GM18951 (cell line): ENCODE data around the gene C5orf58.

Experiments
- POLR2A ChIP-seq: IDR thresholded peaks from 4 replicates; pipeline ENCODE4 v1.6.1; 2011; ENCODE audit warnings: mild to moderate bottlenecking; ENCODE audit not compliant: insufficient read length, insufficient read depth; ENCODE audit errors: extremely low read depth
- in situ Hi-C: fragments of 300-500 bp; cut with MboI; formaldehyde crosslinking; loops from one replicate; pipeline ENCODE4 v1.12.0; 2022; ENCODE audit warnings: low sequenced_read_pairs, mixed read lengths, inconsistent platforms; ENCODE audit not compliant: unreplicated experiment

The C5orf58 gene

DNA sequence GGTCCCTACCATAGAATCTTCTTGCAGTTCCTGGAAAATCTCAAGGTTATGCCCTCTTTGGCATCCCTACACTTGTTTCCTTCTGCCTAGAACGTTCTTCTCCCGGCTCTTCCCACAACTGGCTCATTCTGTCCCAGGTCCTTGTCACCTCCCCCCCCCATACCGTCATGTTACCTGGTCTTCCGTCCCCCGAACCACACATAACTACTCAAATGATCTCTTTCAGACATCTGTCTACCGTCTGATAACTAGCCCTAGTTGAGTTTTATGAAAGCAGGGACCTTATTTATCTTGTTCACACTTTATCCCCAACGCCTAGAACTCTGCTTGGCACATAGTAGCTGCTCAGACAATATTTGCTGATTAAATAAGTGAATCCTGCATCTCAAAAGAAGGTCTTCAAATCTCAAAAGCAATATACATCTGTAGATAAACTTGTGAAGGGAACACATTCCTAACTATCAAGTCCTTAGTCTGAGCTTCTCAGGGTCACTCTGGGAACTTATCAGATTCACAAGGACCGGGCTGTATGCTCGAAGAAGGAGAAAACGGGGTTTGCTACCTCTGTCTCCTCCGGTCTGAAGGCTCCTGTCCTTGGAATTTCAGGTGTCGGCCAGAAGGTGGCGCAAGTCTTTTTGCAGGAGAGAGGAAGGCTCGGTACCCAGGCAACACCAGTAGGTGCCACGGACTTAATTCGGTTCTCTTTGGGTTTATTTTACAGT is 34.8 kb downstream of the C5orf58 start:
- TF ChIP-seq POLR2A = no peak
- in situ Hi-C loops = no loop called here

DNA sequence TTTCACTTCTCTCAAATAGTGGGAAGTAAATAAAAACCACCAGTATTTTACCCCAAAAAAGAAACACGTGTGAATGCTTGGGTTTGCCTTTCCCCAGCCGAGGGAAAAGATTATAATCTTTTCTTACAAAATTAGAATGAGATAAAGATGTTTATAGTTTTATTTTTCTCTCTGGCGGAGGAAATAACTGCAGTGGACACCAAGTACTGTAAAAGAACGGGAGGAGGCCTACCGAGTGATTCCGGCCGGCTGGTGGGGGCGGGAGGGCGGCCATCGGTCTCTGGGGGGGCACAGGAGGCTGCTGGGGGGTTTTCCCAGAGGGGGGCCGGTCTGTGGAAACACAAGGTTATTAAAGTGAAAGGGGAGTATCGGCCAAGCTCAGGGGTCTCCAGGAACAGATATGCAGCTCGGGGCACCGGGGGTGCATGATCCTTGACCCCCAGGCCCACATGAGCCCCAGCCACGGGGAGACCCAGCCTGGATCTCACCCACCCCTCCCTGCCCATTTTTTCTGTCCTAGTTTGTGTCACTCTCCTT is 35.4 kb downstream of the C5orf58 start:
- in situ Hi-C loops = no loop called here
- TF ChIP-seq POLR2A = no peak

- TF ChIP-seq POLR2A = no peak
- in situ Hi-C loops = no loop called here
Observed at GRCh38 chr5:170268884-170269283, 36.1 kb downstream of the C5orf58 start.

DNA sequence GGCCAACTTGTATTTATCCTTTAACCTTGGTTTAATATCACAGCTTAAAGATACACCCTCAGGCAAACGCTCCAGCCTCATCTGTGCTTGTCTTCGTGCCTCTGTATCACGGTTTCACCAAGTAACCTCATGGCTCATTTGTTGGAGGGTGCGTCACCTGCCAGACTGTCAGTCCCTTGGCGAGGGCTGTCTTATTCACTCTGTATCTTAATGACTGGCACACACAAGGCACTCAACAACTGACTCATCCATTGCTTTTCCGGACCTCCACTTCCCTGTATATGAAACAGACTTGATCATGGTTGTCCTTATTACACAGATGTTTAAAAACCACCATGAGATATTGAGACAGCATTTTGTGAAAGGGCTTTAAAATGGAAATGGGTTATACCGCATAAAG is 36.8 kb downstream of the C5orf58 start:
- in situ Hi-C loops = no loop called here
- TF ChIP-seq POLR2A = no peak

DNA sequence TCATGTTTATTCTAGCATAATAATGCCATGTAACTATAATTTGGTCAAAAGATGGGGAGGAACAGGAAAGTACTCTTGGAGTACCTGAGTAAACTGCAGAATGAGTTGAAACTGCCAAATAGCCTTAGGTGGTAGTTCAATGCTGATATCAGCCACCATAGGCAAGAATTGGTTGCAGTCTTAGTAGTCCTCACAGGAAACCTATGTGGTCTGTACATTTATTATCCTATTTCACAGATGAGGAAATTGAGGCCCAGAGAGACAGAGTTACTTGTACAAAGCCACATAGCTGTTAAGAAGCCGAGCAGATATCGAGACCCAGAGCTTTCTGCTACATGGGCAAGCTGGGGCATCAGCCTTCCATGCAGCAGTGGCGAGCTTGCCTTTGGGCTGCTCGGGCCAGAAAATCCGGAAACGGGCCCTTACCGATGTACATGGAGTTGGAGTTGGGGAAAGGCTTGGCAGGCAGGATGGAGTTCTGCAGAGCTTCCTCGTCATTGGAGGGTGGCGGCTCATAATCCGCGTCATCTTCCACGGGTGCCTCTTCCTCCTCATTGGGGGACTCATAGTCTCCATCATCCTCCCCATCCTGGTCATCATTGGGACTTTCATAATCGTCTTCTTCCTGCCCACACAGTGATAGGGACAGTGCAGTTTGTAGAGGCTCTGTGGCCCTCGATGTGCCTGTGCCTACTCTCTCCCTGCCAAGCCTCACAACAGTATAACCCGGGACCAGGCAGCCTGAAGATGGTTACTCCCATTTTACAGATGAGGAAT is 37.7 kb downstream of the C5orf58 start:
- no peak for TF ChIP-seq POLR2A
- in situ Hi-C loops = no loop called here

GRCh38 chr5:170273968-170274710 is 41.4 kb downstream of the C5orf58 start:
- in situ Hi-C loops = no loop called here
- TF ChIP-seq POLR2A = no peak

DNA sequence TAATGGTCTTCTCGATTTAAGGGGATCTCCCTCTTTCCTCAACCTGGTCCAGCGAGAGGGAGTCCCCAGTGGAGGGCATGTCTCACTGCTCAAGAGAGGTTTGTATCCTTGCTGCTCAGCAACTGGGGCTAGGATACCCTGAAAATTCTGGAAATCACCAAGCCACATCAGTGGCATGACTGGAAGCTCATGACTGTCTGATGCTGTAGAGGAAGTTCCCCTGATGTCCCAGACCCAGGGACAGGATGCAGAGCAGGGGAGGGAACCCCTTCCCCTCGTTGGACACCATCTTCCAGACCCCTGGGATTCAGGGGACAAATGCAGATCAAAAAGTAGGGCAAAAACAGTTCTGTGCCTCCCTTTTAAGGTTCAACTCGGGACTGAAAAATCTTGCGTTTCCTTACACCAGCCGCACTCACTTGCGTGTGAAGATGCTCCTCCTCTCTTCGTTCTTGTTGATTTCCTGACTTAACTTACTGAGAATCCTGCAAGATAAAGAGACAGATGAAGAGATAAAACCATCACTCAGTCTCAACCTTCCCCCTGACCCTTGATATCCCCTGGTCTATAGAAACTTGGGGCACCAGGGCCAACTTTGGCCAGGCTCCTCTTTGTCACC is 42.7 kb downstream of the C5orf58 start:
- in situ Hi-C loops = no loop called here
- TF ChIP-seq POLR2A = no peak

DNA sequence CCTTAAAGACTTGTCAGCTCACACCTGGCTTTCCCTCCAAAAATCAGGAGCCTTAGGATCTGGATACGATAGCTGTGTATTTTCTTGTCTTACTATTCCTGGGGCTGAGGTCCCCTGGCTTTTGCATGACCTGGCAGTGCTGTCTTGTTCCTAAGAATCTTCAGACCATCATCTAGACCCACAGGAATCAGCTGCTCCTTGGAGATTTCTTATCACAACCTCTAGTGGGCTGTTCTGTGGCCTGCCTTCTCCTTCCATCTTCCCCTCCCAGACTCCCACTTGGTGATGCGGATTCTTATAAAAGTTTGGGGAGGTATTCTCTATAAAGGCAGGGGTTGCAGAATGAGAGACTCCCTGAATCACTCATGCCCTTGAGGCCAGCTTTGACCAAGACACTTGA is 43.4 kb downstream of the C5orf58 start:
- TF ChIP-seq POLR2A = no peak
- in situ Hi-C loops = no loop called here

GRCh38 chr5:170277867-170278281 is 45.1 kb downstream of the C5orf58 start:
- in situ Hi-C loops = no loop called here
- no peak for TF ChIP-seq POLR2A

DNA sequence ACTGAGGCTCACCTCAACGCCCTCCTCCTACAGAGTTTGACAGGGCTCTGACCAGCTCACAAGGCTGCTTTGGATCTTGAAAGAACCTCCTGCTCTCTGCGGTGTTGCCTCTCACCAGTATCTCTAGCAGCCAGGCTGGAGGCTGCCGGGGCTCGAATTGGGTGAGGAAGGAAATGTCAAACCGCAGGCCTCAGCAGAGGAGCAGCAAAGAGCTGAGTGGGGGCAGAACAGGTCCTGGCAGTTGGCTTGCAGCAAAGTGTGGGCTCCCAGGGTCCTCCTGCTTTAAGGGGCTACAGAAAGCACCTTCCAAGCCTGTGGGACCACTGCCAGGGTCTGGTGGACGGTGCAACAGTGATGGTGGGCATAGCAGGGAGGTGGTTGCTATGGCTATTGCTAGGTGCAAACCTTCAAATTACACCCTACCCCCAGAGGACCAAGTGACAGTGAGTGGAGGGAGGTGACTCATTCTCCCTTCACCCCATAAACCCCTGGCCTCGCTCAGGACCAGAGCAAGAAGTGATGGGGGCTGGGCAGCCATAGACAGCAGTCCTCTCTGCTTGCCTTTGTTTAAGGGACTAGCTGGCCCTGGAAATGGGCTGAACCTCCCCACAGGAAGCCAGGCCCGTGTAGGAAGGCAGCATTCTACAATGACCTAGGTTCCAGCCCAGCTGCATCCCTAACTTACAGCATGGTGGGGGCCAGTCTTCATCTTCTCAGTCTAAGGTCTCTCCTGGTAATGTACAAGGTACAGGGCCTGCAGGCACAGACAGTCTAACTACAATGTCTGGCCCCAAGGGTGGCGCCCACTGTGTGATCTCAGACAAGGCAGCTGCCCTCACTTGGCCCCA is 46.0 kb downstream of the C5orf58 start:
- no peak for TF ChIP-seq POLR2A
- in situ Hi-C loops = no loop called here

DNA sequence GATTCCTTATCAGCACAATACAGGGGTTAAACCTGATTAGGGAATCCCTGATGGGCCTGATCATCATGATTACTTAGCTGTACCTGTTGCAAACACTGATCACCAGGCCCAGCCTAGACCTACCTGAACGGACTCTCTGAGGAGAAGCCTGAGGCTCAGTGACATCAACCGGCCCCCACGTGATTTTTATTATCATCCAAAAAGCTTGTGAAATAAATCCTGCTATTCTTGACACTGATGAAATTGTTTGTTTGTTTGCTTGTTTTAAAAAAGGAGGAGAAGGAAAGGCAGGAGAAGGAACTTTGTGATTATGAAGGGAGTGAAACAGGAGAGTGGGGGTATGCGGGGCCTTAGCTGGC is 46.7 kb downstream of the C5orf58 start:
- no peak for TF ChIP-seq POLR2A
- in situ Hi-C loops = no loop called here

DNA sequence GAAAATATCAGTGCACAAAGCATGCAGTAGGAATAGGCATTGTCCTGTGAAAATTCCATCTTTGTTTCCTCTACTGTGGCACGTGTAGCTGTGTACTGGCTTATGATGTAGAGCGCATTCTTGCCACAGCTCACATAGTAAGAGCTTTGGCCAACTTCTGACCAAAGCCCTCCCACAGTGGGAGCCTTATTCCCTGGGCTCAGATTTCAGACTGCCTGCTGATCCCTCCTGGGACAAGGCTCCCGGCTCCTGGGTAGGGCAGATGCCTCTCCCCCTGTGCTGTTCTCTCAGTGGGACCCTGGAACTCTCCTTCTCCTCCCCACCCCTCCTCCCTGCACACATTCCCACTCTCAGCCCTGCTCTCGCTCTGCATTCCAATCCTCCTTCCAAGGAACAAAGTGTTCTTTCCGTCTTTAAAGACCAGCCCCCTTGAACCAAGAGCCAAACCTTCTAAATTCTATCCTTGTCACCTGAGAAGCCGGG is 47.3 kb downstream of the C5orf58 start:
- in situ Hi-C loops = no loop called here
- TF ChIP-seq POLR2A = no peak
